Stimulated activated CD4-positive, alpha-beta T cell treated with anti-CD3 and anti-CD28 coated beads, Interleukin-12 subunit alpha, Interleukin-12 subunit beta, amount 100 ng/mL, for 48 hours (primary cell): ENCODE results near the gene DCP2.

ENCODE experiments used
- DNase-seq, 3 donors: peaks; one replicate each; pipeline ENCODE4 v3.0.0-alpha.2; 2020; ENCODE audit warnings: low read depth in 2 of 3, low spot score in 1 of 3

Gene DCP2

DNA sequence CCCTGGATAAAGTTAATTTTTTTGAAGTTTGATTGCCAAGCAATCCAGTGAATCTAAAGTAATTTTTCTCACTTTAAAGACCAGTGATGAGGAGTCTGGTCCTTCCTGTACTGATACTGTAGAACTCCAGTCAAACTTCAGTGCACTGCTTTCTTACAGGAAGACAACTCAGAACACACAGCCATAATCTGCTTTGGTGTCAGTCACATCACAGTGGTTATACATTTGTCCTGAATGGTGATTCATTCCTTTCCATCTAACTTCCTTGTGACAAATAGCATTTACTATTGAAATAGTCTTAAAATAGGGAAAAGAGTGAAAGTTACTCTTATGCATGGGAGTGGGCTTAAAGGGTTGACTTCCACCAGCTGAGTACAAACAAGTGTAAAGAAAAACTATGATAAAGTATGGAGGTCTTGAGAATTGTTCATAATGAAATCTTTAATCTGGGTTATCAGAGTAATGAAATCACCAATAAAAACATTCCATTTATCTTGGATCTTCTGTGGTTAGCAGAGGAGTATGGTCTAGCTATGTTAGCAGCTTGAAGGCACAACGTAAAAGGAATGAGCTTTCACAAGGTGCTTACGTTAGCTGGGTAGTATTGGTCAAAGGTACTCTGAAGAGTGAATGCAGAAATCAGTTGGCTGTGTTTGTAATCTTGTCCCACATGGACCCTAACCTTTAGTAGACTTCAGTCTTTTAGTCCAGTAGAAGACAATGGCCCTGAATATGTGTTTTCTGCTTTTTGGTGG, 41.5 kb downstream of the DCP2 start:
- no peak for DNase-seq

DNA sequence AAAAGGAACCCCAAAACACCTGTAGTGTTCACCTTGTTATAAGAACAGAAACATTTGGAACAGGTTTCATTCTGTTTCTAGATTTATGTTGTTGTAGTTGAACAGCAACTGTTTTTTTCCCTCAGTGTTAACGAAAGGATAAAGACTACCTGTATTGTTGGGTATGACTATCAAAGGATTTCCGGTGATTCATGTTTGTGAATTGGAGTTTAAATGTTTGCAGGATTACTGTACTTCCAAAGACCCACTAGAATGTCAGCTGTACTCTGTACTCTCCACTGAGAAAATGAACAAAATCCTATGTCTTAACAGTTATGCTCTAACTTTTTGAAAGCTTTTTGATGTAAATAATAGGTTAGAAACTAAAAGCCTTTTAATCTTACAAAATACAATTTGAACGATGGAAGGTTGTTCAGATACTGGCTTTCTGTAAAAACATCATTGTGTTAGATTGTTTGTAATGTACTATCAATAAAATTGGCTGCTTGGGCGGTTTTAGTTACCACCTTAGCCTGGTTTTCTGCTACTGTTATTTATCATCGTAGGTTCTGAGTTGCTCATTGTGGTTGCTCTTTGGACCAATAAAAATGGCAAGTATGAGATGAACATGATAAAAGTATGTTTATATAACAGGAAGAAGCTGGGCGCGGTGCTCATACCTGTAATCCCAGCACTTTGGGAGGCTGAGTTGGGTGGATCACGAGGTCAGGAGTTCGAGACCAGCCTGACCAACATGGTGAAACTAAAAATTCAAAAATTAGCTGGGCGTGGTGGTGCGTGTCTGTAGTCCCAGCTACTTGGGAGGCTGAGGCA, 44.1 kb downstream of the DCP2 start:
- DNase-seq, result peak in 1 of 3 donors; percentile 5

DNA sequence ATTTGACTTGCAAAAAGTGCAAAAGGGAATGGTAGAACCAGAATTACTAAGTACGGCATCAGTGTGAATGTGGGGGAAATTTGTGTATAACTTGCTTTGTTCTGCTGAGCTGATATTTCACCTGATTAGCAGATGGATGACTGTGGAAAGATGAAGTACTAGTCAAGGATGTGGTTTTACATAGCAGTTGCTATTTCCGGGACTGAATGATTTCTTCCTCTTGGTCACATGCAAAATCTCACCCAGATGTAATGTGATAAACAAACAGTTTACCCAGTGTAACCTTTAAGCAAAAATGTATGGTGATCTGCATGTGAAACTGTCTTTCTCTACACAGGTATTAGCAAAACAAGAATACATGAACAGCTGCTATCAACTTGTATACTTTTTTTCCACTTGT, 46.1 kb downstream of the DCP2 start:
- DNase-seq, result peak in 1 of 3 donors; percentile 13

DNA sequence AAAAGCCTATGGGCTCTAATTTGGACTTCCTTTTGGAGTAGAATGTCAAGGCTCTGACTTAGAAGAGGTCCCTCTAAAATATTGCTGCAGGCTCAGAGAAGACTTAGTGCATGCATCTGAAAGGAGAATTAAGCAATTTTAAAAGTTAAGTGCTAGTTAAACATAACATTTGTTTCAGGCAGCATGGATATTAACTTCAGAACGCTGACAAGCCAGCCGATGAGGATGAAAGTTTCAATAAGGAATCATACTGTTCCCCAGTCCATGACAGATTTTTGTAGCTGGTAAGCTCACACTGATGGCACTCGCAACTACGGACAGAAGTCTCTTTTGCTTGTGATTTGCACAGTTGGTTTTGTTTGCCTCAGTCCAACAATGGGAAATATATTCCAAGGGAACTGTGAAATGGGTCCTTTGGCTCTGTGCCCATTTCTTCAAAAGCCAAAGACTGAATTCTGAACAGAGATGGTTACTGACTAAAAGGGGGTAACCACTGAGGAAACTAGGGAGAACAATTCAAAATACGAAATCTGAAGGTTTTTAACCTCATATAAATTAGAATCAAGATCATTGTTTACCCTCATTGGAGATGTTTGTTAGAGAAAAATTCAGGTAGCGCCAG, 47.6 kb downstream of the DCP2 start:
- no peak for DNase-seq

DNA sequence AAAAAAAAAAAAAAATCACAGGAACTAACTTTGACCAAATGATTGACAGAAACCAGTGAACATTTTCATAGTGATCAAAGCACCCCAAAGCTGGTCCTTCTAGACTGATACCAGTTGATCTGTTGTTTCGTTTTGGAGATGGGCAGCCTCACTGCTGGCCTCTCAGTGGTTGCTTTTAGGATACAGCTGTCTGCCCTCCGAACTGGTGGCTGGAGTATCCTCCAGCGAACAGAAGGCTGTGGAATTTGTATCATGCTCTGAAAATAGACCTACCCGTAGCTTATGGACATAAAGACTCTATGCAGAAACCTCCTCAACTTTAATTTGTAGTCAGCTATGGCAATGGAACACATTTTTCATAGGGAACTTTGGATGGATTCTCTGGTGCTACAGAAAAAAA, 49.0 kb downstream of the DCP2 start:
- no peak for DNase-seq

DNA sequence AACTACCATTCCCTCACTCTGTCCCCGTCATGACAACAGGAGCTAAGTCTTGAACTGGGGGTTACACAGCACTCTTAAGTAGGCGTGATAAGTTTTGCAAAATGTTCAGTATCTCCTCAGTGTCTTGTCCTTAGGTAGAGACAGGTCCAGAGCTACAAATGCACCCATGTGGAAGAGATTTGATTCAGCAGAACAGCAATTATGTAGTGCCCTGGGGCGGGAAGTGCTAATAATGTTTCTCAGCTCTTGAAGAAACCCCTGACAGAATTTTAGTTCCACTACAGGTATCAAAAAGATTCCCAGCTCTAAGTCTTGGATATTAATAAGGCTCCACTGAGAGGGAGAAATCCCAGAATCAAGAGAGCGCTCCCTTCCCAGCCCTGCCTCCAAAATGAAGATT, 49.6 kb downstream of the DCP2 start:
- DNase-seq, result no peak

DNA sequence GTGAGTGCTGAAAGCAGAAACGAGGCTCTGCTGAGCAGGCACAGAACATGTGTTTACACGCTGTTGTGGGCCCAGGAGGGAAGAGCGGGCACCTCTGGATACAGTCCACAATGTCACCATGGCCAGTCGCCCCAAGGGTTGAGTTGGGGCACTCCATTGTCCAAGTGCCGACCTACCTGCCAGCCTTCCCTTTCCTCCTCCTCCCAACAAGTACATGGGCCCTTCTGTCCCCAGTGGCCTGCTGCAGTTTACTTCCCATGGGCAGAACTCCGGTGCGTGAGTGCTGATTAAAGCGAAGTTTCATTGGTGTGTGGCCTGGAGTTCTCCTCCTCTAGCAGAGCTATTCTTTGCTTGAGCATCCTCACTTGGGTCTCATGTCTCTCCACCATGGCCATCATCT, 50.4 kb downstream of the DCP2 start:
- no peak for DNase-seq

DNA sequence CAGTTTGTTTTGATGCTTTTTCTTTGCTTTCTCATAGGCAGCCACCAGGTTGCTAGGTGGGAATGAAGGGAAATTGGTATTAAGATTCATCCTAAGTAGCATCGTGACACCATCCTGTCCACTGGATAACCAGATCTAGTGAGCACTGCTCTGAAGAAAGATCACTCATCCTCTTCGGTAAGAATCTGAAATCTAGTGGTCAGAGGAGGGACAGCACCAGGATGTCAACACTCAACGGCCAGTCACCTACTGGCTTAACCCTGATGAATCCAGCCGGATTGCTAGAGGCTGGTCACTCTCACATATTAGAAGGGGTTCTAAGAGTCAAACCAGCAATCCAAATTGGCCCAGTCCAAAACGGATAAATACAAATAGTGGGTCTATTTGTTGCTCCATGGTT, 50.8 kb downstream of the DCP2 start:
- no peak for DNase-seq

DNA sequence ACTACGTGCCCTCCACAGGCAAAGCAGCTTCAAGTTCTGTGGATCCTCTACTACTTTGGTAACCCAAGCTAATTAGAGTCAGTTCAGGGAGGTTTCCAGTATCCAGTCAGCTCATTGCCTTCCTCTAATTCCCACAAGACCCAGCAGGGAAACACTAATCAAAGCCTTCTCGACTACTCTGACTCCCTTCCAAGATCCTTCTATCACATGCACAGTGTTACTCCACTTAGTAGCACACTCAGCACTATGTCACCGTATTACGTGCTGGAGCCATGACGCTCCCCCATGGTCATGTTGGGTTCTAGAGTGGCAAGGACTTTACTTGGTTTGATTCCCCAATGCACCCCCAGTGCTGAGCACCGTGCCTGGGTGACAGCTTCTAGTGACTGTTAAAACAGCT, 53.0 kb downstream of the DCP2 start:
- no peak for DNase-seq

DNA sequence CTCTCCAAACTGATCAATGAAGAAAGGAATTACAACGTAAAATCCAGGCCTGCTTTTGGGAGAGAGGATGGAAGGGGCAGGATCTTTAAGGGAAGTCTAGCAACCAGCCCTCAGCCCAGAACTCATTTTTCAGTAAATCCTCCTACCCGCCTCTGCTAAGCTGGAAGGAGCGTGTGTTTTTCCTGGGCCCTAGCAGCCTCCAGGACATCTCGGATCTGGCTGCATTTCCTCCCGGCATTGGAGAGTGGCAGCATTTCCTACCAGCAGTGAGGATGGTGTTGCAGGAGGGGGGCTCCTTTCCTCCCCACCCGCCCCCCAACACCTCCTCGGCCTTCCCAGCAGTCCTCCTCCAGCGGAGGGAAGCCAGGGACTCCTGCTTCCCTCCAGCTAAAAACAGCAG, 54.5 kb downstream of the DCP2 start:
- no peak for DNase-seq

DNA sequence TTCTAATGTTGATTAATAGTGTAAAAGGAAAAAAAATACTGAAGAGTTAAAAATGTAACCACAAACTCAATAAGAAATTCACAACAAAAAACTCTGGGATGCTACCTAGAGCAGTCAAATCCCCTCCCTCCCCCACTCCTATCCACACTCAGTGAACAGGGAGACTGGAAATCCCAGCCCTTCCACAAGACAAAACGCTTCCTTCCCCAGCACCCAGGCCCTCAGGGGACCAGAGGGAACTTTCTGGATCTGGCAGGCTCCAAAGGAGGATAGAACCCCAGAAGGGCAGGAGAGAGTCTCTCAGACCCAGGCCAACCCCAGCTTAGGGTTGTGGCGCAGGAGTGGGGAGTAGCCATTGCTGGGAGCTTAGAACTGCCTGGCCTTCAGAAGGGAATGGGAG, 55.0 kb downstream of the DCP2 start:
- DNase-seq, result no peak

DNA sequence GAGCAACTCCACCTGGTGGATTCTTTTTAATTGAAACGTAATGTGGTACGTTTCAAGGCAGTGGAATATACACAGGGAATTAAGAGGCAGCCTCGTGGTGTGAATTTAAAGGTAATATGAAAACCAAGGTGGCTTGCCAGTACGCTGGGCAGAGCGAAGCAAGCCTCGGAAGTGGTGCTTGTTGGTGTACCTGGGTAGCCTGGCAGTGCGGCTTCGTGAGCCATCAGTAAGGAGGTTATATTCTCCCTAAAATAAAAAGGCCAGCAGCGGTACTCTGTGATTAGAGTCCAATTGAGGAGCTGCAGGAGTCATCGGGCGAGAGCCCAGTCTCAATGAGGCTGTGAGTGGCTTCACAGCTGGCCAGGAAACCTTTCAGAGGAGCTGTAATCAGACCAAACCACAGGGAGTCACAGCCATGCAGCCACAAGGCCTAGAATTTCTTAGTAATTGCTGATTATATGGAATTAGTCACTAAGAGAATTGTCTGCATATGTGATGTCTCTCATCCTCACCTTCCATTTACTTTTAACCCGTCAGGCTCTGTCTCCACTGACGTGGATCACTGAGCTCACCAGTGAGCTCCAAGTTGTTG, 57.7 kb downstream of the DCP2 start:
- DNase-seq, result no peak

DNA sequence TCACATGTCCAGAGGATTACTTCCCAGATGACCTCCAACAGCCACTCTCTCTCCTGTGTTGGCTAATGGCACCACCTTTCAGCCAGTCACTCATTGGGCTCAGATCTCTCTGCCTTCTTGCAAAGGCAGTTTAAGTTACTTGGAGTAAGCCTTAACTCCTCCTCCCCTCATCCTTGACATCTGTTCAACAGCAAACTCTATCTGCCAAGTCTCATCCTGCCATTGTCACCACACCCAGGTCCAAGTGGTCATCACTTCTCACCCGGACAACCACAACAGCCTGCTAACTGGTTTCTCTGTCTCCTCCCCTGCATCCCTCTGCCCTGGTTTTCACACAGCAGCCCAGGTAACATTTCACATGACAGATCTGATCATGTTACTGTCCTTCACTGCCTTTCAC, 58.5 kb downstream of the DCP2 start:
- DNase-seq, result no peak

DNA sequence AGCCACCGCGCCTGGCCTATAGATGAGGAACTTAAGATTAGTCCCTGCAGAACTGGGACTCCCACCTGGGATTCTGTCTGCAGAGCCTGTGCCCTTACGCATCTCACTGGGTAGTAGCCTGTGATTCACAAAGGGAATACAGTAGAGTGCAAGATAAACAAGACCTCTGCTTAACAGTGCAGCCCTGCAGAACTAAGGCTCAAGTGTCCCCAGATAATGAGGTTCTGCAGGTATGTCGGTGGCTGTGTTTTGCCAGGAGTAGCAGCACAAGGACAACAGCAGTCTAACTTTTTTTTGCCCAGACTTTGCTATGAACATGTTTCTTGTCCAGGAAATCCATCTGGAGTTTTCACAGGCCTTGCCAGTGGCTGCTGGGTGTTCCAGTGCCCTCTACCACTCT, 59.7 kb downstream of the DCP2 start:
- no peak for DNase-seq

DNA sequence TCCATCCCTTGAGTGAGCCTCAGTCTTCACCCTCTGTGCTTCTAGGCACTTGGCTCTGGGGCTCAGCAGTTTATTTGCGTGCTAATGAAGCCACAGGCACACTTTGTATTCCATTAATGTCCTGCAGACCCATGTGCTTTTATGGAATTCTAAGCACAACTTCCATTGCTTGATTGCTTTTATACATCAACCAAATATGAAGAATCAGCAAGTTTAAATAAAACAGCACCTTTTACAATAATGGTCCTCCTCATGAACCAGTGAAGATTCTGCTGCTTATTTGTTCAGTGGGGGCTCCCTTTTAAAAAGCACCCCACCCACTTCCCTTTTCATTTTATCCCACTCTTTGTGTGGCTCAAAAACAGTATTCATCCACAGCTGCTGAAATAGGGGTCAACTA, 60.2 kb downstream of the DCP2 start:
- DNase-seq, result no peak

DNA sequence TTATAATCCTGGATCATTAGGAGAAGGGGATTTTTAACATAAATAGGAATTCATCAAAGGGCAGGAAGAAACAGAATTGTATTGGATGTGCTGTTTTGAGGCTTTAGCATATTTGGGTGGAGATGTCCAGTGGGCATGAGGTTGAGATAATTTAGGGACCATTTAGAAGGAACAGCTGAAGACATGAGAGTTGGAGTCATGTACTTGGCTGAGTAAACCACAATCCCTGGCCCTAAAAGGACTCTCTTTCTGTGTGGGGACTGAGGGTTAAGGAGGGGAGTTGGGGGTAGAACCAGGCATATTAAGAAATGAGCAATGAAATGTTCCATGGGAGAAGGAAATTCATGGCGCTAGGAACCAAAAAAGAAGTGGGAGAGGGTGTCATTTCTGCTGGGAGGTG, 61.5 kb downstream of the DCP2 start:
- DNase-seq, result no peak

DNA sequence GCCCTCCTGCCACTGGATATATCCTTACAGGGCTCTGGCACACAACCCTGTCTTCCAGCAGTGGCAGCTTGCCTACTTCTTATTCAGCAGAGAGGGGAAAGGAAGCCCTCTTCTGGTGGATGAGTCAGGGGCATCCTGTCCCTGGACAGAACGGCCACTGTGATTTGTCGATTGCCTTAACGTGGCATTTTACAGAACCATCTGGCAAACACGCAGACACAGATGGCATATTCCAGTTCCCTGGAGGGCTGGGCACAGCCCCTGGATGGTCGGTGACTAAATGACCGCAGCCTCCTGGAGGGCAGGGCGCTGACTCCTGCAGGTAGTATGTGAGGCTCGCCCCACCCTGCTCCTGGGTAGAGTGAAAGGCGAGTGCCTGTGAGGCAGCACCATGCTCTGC, 62.1 kb downstream of the DCP2 start:
- DNase-seq, result no peak

DNA sequence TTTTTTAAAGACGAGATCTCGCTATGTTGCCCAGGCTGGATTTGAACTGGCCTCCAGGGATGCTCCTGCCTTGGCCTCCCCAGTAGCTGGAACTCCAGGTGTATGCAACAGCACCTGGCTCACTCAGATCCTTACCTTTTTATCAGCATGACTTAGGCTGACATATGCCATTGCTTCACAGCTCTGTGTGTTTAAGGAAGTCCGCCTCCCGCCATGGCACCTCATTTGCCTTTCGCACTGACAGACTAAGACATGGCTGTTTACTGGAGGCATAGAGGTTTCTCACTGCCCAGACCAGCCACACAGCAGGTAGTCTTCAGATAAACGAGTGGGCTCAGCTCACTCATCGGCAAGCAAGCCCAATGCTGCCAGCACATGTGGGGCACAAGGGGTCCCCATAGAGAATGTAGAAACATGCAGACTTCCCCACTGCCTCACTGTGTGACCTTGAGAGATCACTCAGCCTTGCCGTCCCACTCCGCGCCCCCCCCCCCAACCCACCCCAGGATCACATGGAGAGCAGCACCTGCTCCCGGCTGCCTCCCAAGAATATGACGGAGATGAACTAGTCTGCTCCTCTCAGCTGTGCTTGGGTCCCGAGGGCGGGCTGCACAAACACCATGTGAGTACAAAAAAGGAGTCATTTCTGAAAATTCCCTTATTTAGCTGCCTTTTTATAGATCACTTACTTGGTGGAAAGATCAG, 62.8 kb downstream of the DCP2 start:
- no peak for DNase-seq

DNA sequence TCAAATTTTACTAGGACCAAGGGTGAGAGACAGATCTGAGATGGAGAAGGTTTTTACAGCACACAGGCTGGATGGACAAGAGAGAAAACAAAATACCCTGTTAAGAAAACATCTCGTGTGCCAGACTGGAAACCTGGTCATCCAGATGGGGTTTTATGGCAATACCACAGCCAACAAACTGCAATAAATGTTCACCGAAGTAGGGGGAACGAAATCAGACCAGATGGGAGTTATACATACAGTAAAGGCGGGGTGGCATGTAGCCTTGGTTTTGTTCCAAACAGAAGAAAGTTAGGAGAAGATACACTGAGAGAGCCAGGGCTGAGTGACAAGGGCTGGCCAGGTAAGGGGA, 63.3 kb downstream of the DCP2 start:
- no peak for DNase-seq

DNA sequence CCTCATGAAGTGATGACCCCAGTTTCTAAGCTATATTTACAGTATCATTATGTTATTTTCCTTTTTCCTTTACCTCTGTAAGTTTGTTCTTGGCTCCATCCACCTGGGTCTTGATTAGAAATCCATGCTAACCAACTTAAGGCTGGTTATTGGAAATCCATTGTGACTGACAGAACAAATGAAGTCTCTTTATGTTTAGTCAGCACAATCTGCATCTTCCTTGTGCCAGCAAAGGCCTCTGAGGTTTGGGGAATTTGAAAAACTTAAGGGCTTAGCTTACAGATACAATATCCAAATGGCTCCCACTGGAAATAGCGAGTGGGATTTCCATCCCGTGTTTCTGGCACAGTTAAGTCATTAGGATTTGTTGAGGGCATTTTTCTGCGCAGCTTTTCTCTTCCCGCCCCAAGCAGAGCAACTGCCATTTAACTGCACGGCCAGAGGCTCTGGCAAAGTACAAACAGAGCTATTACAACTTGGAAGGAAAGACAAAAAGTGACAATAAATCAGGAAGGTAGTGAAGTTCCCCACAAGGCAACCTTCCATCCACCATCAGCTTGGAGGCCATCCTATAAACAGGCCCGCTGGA, 64.2 kb downstream of the DCP2 start:
- no peak for DNase-seq
